GM19043 (cell line): Measurements from ENCODE around the gene PSMA3.
"Not testable (repeated sequence)": the region's sequence is repeated elsewhere in the genome, so short reads cannot be mapped to it uniquely, and the experiment has no call there.

Experiments used
- ATAC-seq: cut with Tn5 transposase; IDR thresholded peaks from one replicate; pipeline ENCODE4 v1.9.1; 2021; ENCODE audit warnings: low read depth; ENCODE audit not compliant: unreplicated experiment

PSMA3 gene

DNA sequence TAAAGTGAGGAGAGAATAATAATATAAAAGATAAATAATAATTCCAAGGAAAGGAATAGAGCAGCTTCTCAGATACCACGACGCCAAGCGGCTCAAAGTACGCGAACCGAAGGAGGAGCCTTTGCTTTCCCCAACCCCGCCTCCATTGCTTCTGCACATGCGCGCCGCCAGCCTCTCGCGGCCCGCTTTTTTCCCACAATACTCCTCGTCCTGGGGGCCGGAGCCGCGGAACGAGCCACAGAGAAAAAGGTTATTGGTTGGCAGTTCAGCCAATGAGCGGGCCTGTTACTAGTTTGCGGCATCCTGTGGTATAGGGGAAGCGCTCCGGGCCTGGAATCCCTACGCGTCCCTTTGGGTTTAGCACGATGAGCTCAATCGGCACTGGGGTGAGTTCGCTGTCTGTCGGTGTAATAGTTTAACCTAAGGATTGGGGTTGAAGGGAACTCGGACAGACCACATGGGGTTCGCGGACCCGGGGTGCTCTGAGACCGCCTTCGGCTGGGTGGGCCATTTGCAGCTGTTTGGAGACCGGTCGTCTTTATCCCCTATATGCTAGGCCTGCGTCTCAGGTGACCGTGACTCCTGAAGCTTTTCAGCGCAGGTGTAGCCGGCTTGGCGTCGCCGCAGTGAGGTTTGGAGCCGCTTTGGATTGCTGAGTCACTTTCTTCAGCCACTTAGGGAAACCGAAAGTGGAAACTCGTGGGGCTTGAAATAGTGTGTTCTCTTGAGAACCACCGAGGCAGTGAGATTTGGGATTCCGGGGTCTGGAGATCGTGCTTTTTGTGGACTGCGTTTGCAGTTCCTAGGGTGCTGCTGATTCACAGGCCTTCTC, at the start of gene PSMA3:
Gene PSMA3, plus strand, starts transcription at position 288 of the 832 bp plus-strand sequence. Its CDS starts 78 bp downstream, at position 366.
- peak; percentile 89 for ATAC-seq

DNA sequence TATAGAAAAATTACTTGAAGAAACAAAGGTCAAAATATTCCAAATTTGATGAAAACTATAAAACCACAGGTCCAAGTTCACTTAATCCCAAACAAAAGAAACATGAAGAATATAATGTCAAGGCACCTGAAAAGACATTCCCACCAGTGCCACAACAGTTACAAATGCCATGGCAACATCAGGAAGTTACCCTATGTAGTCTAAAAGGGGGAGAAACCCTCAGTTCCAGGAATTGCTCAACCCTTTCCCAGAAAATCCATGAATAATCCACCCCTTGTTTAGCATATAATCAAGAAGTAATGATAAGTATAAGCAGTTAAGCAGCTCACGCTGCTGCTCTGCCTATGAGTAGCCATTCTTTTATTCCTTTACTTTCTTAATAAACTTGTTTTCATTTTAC, 48.4 kb upstream of the PSMA3 start:
- ATAC-seq, result no peak

DNA sequence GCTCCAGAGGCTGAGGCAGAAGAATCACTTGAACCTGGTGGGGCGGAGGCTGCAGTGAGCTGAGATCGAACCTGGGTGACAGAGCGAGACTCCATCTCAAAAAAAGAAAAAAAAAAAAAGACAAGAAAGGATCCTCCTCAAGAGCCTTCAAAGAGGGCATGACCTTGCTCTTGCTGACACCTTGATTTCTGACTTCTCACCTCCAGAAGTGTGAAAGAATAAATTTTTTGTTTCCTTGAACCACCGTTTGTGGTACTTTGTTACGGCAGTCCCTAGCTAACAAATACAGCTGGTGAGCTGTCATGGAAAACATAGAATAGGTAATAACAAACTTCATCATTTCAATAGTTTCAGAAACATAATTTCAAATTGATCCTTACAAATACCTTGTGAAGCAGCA, 46.6 kb upstream of the PSMA3 start:
- no peak for ATAC-seq

DNA sequence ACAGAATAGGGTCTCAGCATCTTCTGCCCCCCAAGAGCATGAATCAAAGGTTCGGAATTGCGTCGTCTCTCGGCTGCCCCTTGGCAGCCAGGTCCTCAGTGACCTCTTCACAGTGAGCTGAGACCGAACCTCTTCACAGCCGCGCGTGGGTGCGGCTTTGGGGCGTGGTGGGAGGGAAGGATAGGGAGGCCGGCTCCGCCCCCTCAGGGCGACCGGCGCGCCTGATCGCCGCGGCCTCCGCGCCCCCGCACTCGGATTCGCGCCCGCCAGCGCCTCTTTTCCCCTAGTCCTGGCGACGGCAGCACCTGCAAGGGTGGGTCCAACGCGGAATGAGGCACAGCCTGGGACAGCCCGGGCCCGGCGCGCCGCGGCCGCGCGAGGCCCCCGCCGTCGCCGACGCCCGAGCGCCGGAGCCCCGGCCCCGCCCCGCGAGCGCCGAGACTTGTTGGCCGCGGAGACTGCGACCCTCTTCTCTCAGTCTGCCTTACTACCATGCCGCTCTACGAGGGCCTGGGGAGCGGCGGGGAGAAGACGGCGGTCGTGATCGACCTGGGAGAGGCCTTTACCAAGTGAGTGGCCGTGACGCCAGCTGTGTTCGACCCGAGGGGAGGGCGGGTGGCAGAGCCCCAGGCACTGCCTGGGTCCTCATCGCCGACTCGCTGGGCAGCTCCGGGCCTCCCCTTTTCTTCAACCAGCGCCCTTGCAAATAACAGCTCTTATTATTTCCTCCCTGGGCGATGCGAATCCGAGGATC, 44.7 kb upstream of the PSMA3 start, which contains the start of gene ACTR10:
Gene ACTR10, plus strand, starts transcription at position 424 of the 754 bp plus-strand sequence. Its CDS starts 69 bp downstream, at position 493.
- peak; percentile 91 for ATAC-seq

DNA sequence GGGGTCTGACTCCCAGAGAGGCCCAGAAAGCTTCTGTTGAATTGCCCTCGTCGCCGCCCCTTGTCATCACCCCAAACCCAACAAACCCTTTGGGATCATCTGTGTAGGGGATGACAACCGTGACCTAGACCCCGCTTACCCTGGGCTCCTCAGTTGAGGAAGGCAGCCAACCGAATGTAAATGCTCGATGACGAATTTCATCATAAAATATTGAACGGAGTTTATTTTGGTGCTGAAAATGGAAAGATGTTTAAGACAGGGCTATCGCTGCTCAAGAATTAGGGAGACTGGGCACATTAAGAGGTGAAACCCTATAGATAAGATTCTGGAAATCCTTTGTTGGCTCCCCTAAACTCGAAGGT, 44.2 kb upstream of the PSMA3 start:
- peak; percentile 2 for ATAC-seq

DNA sequence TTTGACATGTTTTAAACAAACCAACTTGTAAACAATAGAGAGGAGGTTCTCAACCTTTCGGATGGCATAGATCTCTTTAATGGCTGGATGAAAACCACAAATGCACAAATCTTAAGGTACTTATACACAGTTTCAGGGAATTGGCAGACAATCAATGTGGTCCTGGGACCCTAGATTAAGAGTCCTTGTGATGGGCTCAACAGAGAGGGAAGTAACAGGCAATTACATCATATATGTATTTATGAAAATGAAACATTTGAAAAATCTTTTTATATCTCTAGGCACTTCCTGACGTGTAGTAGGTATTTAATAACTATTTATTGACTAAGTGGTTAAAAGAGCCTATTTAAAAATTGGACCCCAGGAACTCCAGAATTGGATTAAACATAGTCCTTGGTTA, 43.8 kb upstream of the PSMA3 start:
- no peak for ATAC-seq

DNA sequence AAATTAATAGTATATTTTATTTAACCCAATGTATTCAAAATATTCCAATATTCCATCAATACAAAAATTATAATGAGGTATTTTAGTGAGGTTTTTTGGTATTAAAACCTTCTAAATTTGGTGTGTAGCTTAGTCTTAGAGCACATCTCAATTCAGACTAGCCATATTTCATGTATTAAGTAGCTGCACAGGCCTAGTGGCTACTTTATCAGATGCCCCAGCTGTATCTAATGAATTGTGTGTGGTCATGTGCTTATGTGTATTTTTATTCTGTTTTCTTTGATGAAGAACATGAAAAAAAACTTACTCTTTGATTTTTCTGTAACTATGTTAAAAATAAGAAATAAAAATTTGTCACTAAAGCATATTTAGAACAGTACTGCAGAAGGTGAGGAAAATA, 31.5 kb upstream of the PSMA3 start:
- ATAC-seq, result no peak

DNA sequence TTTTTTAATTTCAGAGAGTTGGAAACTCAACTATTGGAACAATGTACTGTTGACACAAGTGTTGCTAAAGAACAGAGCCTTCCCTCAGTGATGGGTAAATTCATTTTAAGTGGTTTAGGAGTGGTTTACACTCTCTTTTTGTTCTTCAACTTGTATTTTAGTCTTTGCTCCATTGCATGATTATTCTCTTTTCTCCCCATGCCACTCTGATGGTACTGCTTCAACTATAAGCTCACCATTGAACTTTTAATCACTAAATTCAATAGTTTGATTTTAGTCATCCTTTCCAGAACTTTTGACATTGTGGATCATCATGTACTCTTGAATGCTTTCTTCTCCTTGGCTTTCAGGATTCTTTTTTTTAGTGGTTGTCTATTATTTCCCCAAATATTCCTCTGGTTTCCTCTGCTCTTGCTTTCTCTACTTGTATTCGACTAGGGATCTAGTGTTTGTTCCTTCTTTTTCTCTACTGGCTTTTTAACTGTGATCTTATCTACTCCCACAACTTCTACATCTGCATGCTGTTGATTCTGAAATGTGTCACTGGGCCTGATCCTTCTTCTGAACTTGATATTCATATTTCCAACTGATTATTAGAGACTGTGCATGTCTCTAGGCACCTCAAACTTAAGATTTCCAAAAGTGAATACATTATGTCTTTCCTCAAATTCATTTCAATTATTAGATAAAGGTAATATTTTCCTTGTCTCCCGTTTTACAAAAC, 29.3 kb upstream of the PSMA3 start:
- no peak for ATAC-seq

DNA sequence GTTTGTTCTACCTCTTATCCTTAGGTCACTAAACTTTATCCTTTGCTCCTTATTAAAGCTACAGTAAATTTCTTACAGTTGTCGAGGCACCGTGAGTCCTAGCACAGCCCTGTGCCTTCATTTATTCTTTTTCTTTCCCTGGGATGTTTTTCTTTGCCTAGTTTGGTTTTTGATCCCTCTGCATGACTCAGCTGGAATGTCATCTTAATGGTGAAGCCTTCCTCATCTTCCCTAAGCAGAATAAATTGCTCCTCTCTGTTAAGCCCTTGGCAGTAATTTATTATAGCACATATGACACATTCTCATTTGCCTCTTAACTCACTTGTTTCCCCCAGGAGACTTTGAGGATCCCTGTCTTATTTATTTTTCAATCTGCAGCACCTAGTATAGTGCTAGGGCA, 28.1 kb upstream of the PSMA3 start:
- no peak for ATAC-seq

DNA sequence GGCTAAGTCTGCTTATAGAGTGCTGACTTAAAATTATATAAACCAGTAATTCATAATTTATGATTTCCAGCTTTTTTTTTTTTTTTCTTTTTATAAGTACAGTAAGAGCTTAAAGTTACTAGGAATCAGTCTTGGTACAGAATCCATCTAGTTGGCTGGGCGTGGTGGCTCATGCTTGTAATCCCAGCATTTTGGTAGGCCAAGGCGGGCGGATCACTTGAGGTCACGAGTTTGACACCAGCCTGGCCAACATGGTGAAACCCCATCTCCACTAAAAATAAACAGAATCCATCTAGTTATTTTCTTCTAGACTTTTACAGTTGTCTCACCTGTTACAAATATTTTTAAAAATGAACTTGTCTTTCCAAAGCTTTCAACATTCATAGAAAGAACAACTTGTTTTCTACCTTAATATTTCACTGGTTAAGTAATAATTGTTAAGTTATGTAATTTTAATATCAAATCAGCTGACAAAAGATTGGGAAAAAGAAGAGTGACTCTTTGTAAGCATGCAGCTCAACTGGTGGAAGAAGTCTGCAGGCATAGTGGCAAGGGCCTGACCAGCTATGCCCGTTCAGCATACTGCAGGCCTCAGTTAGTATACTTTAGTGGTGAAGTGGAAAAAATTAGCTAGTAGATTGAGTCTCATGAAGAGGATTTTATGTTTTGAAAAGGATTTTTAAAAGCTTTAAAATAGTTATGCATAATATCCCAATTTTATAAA, 17.4 kb upstream of the PSMA3 start:
- ATAC-seq, result no peak

DNA sequence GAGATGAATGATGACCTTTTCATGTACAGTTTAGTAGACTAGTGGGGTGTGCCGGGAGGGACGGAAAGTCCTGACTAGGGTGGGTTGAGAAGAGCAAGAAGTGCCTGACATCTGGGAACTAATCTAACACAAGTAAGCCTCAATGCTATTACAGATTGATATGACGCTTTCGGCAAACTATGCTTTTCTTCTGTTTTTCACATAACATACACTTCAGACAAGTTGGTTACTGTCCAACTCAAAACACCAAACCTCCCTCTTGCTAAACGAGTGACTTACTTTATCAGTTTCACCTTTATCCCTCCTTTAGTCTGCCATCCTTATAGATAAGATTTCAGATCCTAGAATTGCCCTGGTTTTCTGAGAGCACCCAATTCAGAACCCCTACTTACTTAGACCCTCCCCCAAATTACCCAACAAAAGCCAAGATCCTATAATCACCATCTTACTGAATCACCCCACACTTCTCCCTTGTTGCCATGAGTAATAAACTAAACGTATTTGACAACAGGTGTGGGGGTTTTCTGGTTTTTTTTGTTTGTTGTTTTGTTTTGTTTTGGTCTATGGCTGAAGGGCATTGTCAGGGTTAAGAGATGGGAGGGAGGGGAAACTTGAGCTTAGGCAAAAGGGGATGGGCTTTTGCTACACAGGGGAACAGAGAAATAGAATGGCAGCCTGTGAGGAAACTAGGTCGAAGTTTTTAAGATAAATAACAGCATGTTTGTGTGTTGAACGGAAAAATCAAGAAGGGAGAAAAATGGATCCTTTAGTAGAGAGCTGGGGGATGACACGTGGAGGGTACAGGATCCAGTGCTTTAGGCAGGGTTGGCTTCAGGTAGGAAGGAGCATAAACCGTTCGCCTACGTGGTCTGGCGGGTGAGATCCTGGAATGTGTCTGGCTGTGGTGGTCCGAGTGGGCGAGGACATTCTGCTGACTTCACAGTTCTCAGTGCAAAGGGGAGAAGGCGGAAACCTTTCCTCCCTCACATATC, 6.1 kb upstream of the PSMA3 start:
- no peak for ATAC-seq

DNA sequence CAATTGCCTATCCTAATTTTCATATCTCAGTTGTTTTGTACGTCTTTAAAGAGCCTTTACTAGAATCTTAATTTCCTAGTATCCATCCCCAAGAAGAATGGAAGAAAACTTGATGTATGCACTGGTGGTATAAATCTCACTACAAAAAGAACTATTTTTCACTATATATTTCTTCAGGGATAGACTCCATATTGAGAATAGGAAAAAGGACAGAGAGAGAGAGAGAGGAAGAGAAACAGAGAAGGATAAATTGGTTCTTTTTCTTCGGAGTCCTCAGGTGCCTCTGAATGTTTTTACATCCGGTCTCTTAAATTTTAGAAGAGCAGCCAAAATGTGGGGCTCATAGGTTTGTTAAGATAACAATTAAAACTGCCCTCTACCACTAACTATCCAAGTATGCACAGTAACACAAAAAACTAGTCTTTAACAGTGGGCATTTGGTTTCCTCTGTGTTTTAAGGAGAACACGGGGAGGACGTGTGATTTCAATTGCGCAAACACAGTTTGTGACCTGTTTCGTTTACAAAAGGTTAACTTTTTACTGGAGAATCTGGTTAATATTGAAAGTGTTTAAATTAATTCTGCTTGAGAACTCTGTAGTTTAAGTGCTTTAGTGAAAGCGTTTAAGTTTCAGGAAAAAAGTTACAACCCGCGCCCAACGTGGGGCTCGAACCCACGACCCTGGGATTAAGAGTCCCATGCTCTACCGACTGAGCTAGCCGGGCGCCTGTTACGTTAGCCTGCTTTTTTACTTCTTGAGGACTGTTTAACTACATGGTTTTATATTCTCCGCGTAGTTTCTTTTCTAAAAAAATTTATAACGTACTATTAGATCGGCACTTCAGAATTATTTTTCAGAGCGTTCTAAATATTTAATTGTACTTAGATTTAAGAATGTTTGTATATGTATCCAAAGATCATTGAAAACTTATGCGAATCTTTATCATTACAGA, 5.1 kb upstream of the PSMA3 start:
- ATAC-seq, result no peak

DNA sequence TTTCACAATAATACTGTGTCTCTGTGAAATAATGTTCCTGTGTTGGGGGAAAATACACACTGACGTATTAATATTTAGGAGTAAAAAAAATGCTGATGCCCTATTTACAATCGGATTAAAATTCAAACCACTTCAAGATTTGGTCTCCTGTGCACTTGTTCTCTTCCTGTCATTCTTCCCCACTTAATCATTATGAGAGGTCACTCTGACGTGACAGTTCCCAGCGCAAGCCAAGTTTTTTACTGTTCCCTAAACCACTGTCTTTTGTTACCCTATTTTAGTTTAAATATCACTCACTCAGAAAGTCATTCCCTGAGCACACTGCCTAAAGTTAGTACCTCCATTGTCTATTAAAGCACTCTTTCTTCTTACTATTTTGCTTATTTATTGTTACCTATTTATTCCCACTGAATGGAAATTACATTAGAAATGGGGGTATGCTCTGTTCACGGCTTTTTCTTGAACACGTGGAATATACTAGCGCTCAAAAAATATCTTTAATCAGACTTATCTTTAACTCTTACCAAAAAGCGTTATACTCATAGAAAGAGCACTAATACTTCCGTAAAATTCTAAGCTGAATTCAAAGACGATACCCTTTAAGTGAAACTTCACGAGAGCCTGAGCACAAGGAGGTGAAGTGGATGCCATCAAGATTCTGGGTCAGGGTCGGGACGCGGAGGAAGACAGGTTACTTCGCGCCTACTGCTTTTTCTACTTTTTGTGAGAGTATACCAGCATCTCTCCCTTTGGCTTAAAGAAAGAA, 670 bp upstream of the PSMA3 start:
- peak; percentile 28 for ATAC-seq

DNA sequence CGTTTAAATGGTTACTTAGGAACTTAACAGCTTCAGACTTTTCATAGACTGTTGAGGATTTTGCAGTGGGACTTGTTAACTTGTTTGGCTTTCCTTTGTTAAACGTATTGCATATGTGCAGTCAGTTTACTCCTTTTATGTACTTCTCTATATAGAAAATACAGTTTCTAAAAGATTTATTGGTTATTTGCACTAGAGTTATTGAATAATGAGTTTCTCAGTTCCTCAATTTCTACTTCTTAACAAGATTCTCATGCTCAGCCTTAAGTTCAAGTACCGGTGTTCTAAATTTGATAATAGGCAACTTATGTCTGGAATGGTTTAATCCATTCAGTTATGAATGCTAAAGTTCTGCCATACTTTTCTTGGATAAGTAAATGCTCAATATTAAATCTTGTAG, 919 bp downstream of the PSMA3 start:
- no peak for ATAC-seq

DNA sequence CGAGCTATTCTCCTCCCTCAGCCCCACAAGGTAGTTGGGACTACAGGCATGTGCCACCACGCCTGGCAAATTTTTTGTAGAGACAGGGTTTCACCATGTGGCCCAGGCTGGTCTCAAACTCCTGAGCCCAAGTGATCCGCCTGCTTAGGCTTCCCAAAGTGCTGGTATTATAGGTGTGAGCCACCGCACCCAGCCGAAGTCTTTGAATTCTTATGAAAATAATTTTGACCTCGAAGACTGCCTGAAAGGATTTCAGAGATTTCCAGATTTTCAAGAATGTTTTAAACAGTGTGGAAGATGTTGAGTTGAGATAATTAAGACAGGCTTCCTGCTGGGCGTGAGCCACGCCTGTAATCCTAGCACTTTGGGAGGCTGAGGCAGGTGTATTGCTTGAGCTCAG, 5.0 kb downstream of the PSMA3 start:
- ATAC-seq, result no peak

DNA sequence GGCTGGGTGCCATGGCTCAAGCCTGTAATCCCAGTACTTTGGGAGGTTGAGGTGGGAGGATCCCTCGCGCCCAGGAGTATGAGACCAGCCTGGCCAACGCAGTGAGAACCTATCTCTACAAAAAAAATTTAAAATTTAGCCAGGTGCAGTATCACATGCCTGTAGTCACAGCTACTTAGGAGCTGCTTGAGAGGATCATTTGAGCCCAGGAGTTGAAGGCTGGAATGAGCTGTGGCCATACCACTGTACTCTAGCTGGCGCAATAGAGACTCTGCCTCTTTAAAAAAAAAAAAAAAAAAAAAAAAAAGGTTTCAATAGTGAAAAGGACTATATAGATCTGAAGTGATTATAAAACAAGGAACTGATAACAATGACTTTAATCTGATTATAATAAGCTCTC, 13.5 kb downstream of the PSMA3 start:
- ATAC-seq, result no peak

DNA sequence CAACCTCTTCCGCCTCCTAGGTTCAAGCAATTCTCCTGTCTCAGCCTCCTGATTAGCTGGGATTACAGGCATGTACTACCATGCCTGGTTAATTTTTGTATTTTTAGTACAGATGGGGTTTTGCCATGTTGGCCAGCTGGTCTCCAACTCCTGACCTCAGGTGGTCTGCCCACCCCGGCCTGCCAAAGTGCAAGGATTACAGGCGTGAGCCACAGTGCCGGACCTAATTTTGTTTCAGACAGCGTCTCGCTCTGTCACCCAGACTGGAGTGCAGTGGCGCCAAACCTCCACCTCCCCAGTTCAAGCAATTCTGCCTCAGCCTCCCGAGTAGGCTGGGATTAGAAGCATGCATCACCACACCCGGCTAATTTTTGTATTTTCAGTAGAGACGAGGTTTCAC, 17.4 kb downstream of the PSMA3 start:
- not testable (repeated sequence) for ATAC-seq

DNA sequence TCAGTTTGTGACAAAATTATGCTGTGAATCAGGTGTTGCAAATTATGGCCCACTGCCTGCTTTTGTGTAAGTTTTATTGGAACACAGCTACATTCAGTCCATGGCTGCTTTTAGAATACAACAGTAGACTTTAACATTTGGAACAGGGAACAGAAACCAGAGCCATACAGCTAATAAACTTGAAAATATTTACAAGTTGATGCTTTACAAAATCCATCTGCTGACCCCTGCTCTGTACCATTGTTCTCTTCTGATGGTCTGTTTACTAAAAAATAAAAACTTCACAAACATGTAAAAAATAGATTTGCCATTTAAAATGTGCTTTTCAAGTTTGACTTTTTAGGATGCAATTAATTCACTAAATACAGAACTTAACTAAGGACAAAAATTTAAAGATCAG, 20.8 kb downstream of the PSMA3 start:
- no peak for ATAC-seq
